Measurements from ENCODE around the gene SCAPER. TPM values are rescaled to one million over a fixed set of nuclear protein-coding genes. Genes with fewer than 3 reads are reported as not detected.

Gene SCAPER
- total and polyA plus RNA-seq, 8 donors = 4.9 to 136 (median 18.2) TPM

DNA sequence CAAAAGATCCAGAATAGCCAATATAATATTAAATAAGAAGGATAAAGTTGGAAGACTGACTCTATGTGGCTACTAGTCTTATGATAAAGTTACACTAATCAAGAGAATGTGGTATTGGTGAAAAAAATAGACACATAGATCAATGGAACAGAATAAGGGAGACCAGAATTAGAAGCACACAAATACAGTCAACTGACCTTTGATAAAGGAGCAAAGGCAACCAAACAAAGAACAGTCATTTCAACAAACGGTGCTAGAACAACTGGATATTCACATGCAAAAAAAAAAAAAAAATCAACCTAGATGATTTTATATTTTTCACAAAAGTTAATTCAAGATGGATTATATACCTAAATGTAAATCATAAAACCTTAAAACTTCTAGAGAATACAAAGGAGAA, 422.1 kb downstream of the SCAPER start:
- H3K27ac ChIP-seq = no peak overlapping the region
- H3K4me3 ChIP-seq = no peak overlapping the region
- no peaks in the 10 kb centered on the region for H3K27me3 ChIP-seq
- no peaks in the 10 kb centered on the region for H3K9me3 ChIP-seq
- H3K36me3 ChIP-seq = no peaks in the 10 kb centered on the region
- WGBS, 5 donors = 30 to 57% (median 43%) methylated on average over 1 of the region's 1 CpG
- no peak for DNase-seq
- TF ChIP-seq POLR2A (IDR thresholded peaks at IDR 0.05) (no peak), POLR2AphosphoS5 (IDR thresholded peaks at IDR 0.05) (no peak), EP300 (IDR thresholded peaks at IDR 0.05) (no peak)
- TF ChIP-seq, protein P1, sequence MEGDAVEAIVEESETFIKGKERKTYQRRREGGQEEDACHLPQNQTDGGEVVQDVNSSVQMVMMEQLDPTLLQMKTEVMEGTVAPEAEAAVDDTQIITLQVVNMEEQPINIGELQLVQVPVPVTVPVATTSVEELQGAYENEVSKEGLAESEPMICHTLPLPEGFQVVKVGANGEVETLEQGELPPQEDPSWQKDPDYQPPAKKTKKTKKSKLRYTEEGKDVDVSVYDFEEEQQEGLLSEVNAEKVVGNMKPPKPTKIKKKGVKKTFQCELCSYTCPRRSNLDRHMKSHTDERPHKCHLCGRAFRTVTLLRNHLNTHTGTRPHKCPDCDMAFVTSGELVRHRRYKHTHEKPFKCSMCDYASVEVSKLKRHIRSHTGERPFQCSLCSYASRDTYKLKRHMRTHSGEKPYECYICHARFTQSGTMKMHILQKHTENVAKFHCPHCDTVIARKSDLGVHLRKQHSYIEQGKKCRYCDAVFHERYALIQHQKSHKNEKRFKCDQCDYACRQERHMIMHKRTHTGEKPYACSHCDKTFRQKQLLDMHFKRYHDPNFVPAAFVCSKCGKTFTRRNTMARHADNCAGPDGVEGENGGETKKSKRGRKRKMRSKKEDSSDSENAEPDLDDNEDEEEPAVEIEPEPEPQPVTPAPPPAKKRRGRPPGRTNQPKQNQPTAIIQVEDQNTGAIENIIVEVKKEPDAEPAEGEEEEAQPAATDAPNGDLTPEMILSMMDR (IDR thresholded peaks at IDR 0.05) = no peak
- intact Hi-C loops (cut with DNase I; ENCODE audit: low total_unique reads) = no loop called here
- H3K4me1 ChIP-seq = peaks cover 0 to 6% (median 0%) of the 10 kb centered on the region in 4 donors

DNA sequence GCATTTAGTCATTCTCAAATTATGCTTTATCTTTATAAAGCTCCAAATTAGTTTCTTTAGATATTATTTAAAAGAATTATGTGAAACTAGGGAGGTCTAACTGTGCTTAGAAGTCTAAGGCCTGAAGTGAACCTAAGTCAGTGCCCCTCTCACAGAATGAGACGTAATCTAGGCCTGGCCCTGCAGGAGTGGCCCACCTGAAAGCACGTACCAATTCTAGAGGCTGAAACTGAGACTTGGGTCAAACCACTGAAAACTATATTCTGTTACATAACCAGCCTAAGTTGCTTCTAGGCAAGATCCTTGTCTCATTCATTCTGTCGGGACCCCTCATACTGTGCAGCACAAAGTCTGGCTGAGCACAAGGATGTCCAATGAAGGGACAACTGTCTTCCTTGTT, 424.9 kb downstream of the SCAPER start:
- no peaks in the 10 kb centered on the region for H3K36me3 ChIP-seq
- 88 to 98% (median 95%) methylated on average over 3 of the region's 3 CpGs for WGBS, 5 donors
- H3K9me3 ChIP-seq = no peaks in the 10 kb centered on the region
- no peak for DNase-seq
- H3K27me3 ChIP-seq = no peaks in the 10 kb centered on the region
- H3K4me3 ChIP-seq = no peak overlapping the region
- intact Hi-C loops (cut with DNase I; ENCODE audit: low total_unique reads) = no loop called here
- peaks cover 0 to 6% (median 0%) of the 10 kb centered on the region in 4 donors for H3K4me1 ChIP-seq
- TF ChIP-seq EP300 (IDR thresholded peaks at IDR 0.05) = no peak
- H3K27ac ChIP-seq = no peak overlapping the region

DNA sequence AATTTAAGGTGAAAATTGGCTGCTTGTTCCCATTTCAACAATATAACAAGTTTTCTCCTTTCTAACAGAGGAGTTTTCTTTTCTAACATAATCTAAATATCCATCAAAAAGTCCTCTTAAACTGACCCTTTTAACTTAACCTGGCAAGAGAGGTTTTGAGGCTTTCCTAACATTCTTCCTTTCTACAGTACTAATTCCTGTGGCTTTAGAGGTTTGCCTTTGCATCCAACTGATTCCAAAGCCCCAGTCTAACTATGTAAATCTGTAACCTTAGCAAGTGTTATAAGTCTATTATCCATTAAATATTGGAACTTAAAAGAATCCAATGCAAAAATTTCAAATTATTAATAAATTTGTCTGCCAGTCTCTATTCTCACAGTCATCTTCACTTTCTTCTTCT, 434.4 kb downstream of the SCAPER start:
- Histone ChIP-seq H3K36me3 (peaks cover 0 to 38% (median 25%) of the 10 kb centered on the region in 4 donors), H3K27ac (no peak overlapping the region), H3K9me3 (peaks cover 0 to 5% (median 2%) of the 10 kb centered on the region in 4 donors), H3K4me1 (no peaks in the 10 kb centered on the region), H3K4me3 (no peak overlapping the region), H3K27me3 (no peaks in the 10 kb centered on the region)
- TF ChIP-seq, protein P1 (IDR thresholded peaks at IDR 0.05) = no peak
- TF ChIP-seq POLR2A (IDR thresholded peaks at IDR 0.05) (no peak), POLR2AphosphoS5 (IDR thresholded peaks at IDR 0.05) (no peak), EP300 (IDR thresholded peaks at IDR 0.05) (no peak)
- intact Hi-C loops (cut with DNase I; ENCODE audit: low total_unique reads) = no loop called here
- no peak for DNase-seq

DNA sequence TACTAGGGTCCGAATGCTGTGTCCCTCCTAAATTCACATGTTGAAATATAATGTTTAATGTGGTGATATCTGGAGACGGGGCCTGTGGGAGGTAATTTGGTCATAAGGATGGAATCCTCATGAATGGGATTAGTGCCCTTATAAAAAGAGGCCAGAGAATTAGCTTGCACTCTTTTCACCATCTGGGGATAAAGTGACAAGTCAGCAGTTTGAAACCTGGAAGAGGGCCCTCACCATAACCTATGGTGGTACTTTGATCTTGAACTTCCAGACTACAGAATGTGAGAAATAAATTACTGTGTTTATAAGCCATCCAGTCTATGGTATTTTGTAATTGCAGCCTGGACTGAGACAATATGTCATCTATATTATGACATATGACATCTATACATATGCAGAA, 436.4 kb downstream of the SCAPER start:
- H3K4me3 ChIP-seq = no peak overlapping the region
- H3K27me3 ChIP-seq = no peaks in the 10 kb centered on the region
- H3K36me3 ChIP-seq = peaks cover 0 to 38% (median 25%) of the 10 kb centered on the region in 4 donors
- TF ChIP-seq POLR2A (IDR thresholded peaks at IDR 0.05) (no peak), EP300 (IDR thresholded peaks at IDR 0.05) (no peak), POLR2AphosphoS5 (IDR thresholded peaks at IDR 0.05) (no peak)
- TF ChIP-seq, protein P1 (IDR thresholded peaks at IDR 0.05) = no peak
- peaks cover 0 to 8% (median 3%) of the 10 kb centered on the region in 4 donors for H3K9me3 ChIP-seq
- H3K4me1 ChIP-seq = no peaks in the 10 kb centered on the region
- intact Hi-C loops (cut with DNase I; ENCODE audit: low total_unique reads) = no loop called here
- WGBS, 5 donors = 94 to 100% (median 99%) methylated on average over 2 of the region's 2 CpGs
- H3K27ac ChIP-seq = no peak overlapping the region
- DNase-seq = no peak

DNA sequence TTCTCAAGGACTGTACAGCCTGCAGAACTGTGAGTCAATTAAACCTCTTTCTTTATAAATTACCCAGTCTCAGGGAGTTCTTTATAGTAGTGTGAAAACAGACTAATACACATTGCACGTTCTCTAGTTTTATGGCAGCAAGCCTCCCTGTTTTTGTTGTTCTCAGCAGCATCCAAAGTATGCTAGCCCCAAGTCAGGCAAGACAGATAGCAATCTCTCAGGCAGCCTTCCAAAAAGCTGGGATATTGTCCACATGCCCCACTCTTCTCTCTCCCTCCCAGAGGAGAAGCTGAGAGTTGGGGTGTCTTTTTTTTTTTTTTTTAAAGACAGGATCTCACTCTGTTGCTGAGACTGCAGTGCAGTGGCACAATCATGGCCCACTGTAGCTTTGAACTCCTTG, 438.0 kb downstream of the SCAPER start:
- Histone ChIP-seq H3K4me3 (no peak overlapping the region), H3K4me1 (no peaks in the 10 kb centered on the region), H3K36me3 (peaks cover 0 to 38% (median 25%) of the 10 kb centered on the region in 4 donors), H3K9me3 (peaks cover 0 to 8% (median 3%) of the 10 kb centered on the region in 4 donors), H3K27ac (no peak overlapping the region), H3K27me3 (no peaks in the 10 kb centered on the region)
- WGBS, 5 donors = 65 to 91% (median 85%) methylated on average over 1 of the region's 1 CpG
- TF ChIP-seq POLR2A (IDR thresholded peaks at IDR 0.05) (no peak), POLR2AphosphoS5 (IDR thresholded peaks at IDR 0.05) (no peak), EP300 (IDR thresholded peaks at IDR 0.05) (no peak)
- TF ChIP-seq, protein P1 (IDR thresholded peaks at IDR 0.05) = no peak
- DNase-seq = no peak
- intact Hi-C loops (cut with DNase I; ENCODE audit: low total_unique reads) = no loop called here
